ENCODE results near the gene TMIE.

Gene TMIE

GRCh38 chr3:46669191-46669999 is 31.8 kb upstream of the TMIE start:
- DNase-seq (ENCODE audit: low spot score) = no peak

GRCh38 chr3:46670000-46670890 is 30.9 kb upstream of the TMIE start:
- DNase-seq (ENCODE audit: low spot score) = no peak

DNA sequence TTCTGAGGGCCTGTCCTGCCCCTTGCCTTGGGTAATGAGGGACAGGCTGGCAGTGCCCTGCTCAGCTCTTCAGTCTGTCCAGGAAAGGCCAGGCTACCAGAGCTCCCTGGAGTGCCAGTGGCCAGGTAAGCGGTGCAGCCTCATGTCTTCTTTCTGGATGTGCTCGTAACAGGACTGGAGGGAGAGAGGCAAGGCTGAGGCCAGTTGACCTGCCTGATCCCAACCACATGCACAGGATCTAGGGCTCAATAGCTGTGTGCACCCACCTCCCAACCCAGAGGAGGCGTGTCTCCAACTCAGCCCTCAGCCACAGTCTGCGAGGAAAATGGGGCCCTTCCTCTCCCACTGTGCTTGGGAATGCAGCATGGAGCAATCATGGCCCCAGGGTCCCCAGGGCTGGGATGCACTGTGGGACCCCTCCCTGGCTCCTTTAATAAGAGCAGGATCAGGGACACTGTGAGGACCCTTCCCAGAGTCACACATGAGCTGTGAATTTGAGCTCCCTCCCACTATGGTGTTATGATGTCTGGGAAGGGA is 30.2 kb upstream of the TMIE start:
- DNase-seq (ENCODE audit: low spot score) = no peak

DNA sequence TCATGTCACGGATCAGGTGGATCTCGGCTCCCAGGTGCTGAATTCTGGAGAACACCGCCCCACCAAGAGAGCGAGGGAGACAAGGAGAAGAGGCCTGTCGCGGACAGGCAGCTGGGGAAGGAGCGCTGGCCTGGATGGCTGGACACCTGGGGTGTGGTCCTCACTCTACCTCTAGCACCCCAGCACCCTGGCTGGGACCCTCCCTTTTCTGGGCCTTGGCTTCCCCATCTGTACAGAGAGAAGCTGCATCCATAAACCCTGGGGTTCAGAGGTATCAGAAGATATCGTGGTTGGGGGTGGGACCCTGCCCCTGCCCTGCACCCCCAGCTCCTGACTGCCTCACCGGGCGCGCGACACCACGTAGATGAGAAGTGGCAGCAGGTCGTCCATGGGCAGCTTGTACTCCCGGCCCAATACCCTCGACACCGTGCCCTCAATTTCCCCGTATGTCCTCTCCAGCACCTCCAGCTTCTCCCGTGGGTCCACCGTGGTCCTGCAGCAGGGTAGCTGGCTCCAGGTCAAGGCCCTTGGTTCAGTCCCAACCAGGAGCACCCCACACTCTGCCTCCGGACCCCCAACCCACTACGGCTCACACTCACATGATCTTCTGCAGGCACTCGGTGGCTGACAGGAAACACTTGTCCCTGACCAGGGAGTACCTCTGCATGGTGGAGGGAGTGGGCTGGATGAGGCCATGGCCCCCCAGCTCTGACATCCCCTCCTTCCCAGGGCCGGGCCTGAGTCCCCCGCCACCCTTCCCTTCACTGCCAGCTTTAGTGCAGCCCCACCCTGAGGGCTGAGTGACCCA is 29.4 kb upstream of the TMIE start:
- no peak for DNase-seq (ENCODE audit: low spot score)

DNA sequence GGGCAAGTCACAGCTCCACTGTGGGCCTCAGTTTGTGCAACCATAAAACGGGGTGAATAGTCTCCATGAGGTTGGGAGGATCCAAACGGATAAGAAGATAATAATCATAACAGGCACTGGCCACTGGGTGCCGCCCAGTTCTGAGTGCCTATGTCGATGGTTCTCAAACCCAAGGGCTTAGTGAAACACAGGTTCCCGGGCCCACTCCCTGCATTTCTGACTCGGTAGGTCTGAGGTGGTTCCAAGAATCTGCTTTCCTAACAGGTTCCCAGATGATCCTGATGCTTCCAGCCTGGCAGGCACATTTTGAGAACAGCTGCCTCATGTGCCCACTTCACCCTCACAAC is 28.9 kb upstream of the TMIE start:
- no peak for DNase-seq (ENCODE audit: low spot score)

DNA sequence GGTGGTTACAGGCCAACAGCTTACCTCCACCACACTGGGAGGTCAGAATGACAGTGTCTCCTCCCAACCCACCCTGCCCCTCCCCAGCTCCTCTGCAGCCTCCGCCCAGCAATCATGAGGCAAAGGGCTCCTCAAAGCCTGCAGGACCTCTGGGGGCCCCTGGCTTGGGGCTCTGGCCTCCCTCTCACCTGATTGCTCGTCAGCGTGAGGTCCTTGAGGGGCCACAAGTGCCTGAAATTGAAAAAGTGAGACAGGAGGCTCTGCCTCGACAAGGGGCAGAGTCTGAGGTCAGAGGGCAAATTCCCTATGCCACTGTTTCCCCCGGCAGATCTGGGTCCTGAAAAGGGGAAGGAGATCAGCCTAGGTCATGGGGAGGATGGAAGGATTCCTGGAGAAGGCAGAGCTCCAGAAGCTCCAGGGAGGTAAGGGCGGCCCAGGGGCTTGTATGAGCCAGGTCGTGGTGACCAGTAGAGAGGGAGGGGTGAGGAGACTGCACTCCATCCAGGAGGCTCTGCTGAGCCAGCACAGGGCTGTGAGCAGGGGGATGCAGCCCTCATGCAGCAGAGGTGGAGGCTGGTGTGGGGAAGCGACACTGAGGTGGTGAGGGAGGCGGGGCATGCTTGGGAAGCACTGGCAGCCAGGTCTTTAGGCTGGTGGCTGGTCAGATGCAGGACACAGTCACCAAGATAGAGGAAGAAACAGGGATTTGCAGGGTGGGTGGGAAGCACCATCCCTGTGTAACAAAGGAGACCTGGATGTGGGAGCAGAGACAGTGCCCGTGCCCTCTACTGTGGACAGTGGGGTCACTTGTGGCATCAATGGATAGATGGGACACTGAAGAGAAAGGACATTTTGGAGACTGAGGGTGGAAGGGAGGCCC is 27.8 kb upstream of the TMIE start:
- DNase-seq (ENCODE audit: low spot score) = no peak

DNA sequence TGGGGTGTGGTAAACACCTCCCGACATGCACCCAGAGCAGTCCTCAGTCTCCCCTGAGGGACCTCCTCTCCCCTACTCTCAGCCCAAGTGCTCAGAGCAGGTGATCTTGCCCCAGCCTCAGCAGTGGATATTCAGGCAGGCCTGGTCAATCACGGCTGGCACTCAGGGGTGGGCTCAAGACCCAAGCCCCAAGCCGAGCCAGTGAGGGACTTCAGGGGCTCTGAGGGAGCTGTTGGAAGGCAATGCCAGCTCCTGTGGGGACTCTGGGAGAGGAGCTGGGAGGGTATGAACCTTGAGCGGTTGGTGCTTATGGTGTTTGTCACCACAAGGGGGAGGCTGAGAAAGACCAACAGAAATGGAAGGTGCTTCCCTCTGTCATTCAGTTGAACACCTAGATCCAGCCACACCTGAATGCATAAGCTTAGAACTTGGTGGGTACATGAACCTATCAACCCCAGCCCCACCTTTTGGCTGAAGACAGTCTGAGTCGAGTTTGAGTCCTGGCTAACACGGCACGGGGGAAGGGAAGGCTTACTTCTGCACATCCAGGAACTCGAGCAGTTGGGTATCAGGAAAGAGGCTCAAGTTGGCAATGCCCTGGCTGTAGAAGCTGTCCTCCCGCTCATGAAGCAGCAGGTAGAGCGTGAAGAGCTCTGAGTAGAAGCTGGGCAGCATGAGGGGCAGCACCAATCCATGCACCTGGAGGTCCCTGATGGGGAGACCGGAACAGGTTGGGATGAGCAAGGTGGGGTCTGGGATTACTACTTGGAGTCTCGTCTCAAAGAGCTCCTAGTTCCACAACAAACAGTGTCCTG is 27.0 kb upstream of the TMIE start:
- DNase-seq (ENCODE audit: low spot score) = no peak

GRCh38 chr3:46675426-46675825 is 25.8 kb upstream of the TMIE start:
- DNase-seq (ENCODE audit: low spot score) = no peak

GRCh38 chr3:46675843-46676567 is 25.2 kb upstream of the TMIE start:
- no peak for DNase-seq (ENCODE audit: low spot score)

DNA sequence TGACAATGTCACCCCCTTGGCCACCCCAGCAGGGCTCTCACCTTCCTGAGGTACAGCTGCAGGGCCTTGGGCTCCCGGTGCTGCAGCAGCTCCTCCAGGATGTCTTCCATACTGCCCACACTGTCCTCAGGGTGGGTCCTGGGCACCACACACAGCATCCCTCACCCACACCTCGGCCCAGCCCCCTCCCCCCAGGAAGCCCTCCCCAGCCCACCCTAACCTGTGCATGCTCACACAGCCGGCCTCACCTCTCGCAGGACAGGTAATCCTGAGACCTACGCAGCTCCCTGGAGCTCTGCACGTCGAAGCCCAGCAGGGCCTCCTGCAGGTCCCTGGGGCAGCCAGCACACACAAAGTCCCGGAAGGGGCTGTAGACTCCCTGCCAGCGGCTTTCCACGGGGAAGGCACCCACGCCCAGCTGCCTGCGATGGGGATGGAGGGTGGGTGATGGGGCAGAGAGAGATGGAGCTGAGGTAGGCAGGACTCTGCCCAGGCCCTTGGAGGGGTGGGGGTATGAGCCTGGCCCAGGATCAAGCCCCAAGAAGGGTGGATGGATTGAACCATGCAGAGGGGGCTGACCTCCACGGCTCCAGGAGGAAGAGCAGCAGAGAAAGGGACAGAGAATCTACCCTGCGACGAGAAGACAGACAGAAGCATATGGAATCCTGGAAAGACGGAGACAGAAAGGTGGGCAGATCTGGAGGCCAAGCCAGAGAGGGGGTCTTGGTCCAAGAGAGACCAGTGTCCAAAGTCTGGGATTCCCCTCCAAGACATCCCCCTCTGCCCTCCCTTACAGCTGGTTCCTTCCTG is 24.4 kb upstream of the TMIE start:
- no peak for DNase-seq (ENCODE audit: low spot score)

DNA sequence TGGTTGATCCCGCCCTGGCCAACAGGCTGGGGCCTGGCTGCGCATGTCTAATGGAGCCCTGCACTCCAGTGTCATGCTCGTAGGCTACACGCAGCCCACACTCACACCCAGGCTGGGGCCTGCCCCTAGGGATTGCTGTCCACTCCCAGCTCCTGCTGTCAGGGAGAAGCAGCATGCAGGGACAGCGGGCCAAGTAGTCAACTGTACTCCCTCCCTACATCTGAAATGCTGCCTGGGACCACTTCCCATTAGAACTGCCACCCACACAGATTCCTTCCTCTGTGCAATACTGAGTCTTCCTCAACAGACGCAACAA is 23.8 kb upstream of the TMIE start:
- DNase-seq (ENCODE audit: low spot score) = no peak

DNA sequence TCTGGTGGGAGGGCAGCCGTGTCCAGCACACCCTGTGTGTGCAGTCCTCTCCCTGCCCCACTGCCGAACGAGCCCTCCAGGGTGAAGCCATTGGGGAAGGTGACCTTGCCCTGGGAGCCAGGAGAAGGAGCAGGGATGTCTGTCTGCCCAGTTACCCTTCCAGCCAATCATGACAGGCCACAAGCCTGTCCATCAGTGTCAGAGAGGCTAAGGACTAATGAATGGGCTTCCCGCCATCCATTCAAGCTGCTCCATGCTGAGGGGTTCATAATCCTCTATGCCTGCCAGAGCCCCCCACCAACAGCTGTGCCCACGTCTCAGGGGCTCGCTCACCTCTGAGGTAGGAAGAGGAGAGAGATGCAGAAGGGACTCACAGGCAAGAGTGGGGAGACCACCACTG is 22.9 kb upstream of the TMIE start:
- no peak for DNase-seq (ENCODE audit: low spot score)

GRCh38 chr3:46679681-46680080 is 21.5 kb upstream of the TMIE start:
- no peak for DNase-seq (ENCODE audit: low spot score)

GRCh38 chr3:46680298-46680826 is 20.8 kb upstream of the TMIE start:
- no peak for DNase-seq (ENCODE audit: low spot score)

DNA sequence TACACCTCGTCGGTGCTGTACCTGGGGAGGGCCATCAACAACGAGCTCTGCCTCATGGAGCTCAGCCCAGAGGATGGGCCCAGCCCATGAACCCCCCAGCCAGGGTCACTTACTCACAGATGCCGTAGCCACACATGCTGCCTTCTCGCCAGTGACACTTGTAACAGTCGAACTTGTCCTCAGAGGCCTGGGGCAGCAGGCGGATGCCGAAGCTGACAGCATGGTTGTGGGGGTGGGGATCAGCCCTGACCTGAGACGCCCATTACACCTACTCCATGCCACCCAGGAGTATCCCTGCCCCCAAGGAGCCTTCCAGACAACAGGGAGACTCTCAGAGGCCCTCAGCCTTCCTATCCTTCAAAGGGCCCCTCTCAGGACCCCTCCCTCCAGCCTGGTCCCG is 19.8 kb upstream of the TMIE start:
- no peak for DNase-seq (ENCODE audit: low spot score)

DNA sequence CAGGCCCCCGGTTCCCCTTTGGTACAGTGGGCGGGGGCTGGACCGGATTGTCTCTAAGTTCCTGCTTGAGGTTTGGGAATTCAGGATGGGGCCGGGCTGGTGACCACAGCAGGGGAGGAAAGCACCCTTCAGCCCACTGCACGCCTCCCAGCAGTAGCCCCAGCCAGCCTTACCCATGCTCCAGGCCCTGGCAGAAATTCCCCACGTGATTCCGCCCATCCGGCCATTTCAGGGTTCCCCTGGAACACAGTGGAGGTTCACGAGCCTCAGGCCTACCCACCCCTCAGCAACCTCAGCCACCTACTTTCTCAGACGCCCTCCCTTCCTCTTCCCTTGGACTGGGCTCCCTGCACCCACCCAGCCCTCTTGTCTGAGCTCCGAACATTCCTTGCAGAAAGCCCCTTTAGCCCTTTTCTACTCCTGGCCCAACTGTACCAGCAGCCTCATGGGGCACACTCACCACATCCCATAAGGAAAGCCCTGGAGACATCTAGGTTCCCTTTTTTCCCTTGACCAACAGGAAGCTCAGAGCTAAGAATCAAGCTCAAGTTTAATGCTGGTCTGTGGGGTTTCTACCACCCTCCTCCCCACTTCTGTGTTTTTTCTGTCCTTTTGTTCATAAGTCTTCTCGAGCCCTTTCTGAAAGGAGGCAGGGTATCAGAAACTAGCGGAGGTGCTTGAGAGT is 19.2 kb upstream of the TMIE start:
- DNase-seq (ENCODE audit: low spot score) = no peak

- no peak for DNase-seq (ENCODE audit: low spot score)
Measured at GRCh38 chr3:46682974-46683373, 18.2 kb upstream of the TMIE start.

DNA sequence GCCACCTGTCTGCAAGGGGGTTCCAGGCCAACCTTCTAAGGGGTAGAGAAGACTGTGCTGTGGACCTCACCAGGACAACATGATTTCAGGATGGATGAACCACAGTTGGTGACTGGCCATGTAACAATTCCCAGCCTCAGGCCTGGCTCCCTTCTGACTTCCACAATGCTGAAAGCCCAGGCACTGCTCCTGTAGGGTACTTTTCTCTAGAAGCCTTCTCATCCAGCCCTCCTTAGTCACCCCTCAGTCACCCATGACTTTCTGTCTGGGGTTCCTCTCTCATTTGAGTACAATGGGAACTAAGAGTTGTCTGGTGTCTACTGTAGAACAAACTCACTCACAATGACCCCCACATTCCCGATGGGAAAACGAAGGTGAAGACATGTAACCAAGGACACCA is 16.3 kb upstream of the TMIE start:
- no peak for DNase-seq (ENCODE audit: low spot score)

Measured in hematopoietic multipotent progenitor cell treated with erythropoietin and hydrocortisone succinate and interleukin-3 and kit ligand, for 15 days (in vitro differentiated cells).